Tongue (tissue), 2 donors: ENCODE results near the gene ASPDH. TPM values are rescaled to one million over a fixed set of nuclear protein-coding genes. Genes with fewer than 3 reads are reported as not detected.

ENCODE experiments used
- DNase-seq: peaks from one replicate; pipeline ENCODE4 v3.0.0-alpha.2; 2015
- total RNA-seq: library from RNA; depleted of rRNA; stranded (reverse); fragments of >200 nt; gene quantifications from one replicate; pipeline ENCODE4 v1.2.3, GENCODE V29; 2014

The ASPDH gene
- not detected for total RNA-seq

DNA sequence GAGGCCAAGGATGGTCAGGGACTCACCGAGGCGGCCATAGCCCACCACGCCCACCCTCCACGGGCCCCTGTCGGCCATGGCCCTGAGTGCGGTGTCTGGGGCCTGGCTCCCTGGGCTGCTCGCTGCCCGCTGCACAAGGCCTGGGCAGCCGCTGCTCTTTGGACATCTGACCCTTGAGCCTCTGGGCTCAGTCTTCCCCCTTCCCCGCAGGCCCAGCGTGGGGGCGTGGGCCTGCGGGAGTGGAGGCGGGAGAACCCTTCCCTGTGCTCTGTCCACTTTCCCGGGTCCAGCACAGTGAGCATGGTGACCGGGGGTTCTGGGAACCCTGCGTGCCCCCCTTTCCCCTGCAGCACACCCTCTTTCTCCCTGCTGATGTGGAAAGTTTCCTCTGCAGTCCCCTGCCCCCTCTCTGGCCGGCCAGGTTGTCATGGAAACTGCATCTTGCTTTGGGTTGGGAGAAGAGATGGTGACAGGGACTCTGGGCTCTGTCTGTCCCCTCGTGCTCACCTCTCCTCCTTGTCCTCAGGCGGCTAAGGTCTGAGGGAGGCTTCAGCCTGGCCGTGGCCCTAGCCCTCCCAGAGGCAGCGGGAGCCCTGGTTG is at the start of gene ASPDH:
Gene ASPDH, minus strand, starts transcription at position 168 of the 600 bp plus-strand sequence. Its CDS starts 90 bp downstream, at position 78.
- DNase-seq: no peak

GRCh38 chr19:50562996-50563395 is 49.3 kb upstream of the ASPDH start:
- no peak for DNase-seq

DNA sequence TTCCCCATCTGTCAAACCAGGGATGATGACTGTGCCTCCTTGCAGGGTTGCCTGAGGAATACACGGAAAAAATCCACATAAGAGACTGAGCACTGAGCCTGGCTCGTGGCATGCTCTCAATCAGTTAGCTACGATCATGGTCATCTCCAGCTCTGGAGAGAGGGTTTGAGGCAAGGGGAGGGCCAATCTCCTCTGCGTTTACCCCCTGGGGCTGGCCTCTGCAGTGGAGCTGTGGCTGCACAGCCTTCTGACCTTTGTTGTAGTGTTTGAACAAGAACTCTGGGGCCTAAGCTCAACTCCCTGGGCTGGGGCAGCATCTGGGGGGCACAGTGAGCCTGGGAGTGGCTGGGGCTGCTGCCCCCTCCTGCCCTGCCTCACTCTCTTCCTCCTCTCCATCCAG is 48.6 kb upstream of the ASPDH start:
- no peak for DNase-seq

DNA sequence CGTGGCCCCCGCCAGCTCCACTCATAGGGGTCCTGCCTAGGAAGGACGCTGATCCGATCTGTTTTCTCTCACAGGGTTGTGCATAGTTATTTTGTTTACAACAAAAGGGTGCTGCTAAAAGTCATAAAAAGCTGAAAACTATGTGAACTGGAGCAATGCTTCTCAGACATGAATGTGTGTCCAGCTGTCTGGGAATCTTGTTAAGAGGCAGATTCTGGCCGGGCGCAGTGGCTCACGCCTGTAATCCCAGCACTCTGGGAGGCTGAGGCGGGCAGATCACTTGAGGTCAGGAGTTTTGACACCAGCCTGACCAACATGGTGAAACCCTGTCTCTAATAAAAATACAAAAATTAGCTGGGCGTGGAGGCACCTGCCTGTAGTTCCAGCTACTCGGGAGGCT is 45.9 kb upstream of the ASPDH start:
- no peak for DNase-seq

GRCh38 chr19:50558449-50558848 is 44.7 kb upstream of the ASPDH start:
- no peak for DNase-seq

DNA sequence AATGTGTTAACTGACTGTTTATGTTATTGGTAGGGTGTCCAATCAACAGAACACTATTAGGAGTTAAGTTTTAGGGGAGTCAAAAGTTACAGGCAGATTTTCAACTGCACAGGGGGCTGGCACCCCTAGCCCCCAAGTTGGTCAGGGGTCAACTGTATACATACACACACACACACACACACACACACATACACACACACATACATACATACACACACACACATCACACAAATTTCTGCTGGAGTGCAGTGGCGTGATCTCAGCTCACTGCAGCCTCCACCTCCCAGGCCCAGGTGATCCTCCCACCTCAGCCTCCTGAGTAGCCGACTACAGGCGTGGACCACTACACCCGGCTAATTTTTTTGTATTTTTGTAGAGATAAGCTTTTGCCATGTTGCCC is 44.3 kb upstream of the ASPDH start:
- no peak for DNase-seq

GRCh38 chr19:50557009-50557613 is 43.4 kb upstream of the ASPDH start:
- no peak for DNase-seq

DNA sequence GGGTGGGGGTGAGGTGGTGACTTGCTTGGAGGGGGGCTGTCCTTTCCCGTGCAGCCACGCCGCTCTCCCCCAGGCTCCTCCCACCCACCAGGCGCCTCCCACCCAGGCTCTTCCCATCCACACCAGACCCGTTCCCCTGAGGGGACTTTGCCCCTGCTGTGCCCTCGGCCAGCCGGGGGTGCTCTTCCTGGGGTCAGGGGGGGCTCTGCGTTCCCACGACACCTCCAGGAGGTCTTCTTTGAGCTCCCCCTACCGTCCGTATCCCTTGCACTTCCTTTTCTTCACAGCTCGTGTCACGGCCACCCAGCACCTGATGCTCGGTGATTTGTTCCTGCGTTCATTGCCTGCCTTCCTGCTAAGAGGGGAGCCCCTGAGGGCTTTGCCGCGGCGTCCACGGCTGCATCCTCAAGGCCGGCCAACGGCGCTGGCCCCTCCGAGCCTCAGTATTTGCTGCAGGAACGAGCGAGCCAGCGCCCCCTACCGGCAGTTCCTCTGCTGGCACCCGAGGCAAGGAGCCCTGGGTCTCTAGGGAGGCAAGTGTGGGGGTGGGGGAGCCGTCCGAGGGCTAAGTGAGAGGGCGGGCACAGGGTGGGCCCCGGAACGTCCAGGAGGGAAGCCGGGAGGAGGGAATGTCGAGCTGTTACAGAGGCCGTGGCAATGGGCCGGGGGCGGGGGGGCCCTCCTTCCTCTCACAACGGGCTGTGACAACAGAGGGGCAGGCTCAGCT is 42.7 kb upstream of the ASPDH start:
- DNase-seq: peak; percentile 84

DNA sequence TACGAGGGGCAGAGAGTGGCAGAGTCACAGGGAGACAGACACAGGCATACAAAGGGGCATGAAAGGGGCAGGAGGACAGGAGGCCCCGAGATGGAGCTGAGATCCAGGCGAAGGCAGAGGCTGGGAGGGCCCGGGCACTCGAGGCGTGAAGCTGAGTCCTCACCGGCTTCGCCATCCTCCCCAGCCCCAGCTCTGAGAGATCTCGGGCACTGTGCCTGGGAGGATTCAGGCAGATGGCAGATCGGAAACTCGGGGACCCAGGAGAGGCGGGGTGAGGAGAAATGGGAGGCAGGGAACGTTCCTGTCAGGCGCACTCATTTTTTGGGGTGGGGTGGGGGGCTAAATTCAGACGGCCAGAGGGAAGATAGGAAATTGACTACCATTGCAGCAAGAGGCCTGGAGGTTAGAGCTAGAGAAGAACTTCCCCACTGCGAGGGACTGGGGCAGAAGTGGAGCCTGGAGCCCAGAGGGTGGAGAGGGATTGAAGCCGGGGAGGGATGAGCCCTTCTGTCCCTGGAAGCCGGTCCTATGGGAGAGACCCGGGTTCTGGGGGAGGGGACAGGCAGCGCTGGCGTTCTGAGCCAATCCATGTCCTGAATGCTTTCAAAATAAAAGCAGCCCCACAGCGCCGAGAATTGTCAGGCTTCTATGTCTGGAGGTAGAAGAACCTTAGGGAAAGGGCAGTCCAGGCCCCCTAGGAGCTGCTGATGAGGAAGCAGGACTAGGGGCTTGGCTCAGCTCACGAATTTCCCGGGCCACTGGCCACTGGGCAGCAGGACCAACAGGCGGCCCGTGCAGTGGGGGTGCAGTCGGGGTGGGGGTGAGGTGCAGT is 42.0 kb upstream of the ASPDH start:
- no peak for DNase-seq

GRCh38 chr19:50555033-50555432 is 41.3 kb upstream of the ASPDH start:
- no peak for DNase-seq

- no peak for DNase-seq
Measured at GRCh38 chr19:50554212-50554611, 40.5 kb upstream of the ASPDH start.

- no peak for DNase-seq
Measured at GRCh38 chr19:50553134-50553703, 39.5 kb upstream of the ASPDH start.

- DNase-seq: no peak
Measured at GRCh38 chr19:50552540-50552939, 38.8 kb upstream of the ASPDH start.

GRCh38 chr19:50551715-50552187 is 38.0 kb upstream of the ASPDH start:
- peak; percentile 43 for DNase-seq

GRCh38 chr19:50551034-50551714 is 37.5 kb upstream of the ASPDH start:
- DNase-seq: no peak

- no peak for DNase-seq
Measured at GRCh38 chr19:50550594-50550966, 36.9 kb upstream of the ASPDH start.

DNA sequence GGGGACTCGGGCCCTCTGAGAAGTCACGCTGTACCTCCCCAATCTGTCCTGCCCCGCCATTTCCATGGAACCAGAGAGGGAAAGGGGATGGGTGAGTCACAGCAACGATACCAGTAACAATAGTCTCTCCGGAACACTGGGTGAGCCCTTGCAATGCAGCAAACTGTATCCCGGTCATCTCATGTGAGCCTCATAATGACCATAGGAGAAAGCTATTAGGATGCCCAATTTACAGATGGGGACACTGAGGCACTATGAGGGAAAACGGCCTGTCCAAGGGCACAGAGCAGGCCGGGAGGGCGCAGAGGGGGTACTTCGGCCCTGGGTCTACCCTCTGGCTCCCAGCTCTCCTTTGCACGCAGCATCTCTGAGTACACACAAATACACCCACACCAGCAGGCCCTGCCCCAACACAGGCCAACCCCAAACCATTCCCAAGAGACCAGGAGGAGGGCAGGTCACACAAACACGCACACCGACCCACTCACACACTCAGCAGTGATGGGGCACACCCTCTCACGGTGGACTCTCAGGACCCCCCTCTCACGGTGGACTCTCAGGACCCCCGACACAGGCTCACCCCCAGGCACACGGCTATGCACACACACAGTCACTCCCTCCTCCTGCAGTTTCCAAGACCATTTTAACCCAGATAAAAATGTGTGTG is 36.3 kb upstream of the ASPDH start:
- no peak for DNase-seq

- DNase-seq: no peak
Measured at GRCh38 chr19:50549059-50549926, 35.6 kb upstream of the ASPDH start.

- no peak for DNase-seq
Measured at GRCh38 chr19:50548191-50549058, 34.7 kb upstream of the ASPDH start.
